HG03460 (cell line): ENCODE data around the gene FKBP1A.

Experiments used
- ATAC-seq: cut with Tn5 transposase; IDR thresholded peaks from one replicate; pipeline ENCODE4 v1.9.1; 2021; ENCODE audit not compliant: unreplicated experiment

Gene FKBP1A

DNA sequence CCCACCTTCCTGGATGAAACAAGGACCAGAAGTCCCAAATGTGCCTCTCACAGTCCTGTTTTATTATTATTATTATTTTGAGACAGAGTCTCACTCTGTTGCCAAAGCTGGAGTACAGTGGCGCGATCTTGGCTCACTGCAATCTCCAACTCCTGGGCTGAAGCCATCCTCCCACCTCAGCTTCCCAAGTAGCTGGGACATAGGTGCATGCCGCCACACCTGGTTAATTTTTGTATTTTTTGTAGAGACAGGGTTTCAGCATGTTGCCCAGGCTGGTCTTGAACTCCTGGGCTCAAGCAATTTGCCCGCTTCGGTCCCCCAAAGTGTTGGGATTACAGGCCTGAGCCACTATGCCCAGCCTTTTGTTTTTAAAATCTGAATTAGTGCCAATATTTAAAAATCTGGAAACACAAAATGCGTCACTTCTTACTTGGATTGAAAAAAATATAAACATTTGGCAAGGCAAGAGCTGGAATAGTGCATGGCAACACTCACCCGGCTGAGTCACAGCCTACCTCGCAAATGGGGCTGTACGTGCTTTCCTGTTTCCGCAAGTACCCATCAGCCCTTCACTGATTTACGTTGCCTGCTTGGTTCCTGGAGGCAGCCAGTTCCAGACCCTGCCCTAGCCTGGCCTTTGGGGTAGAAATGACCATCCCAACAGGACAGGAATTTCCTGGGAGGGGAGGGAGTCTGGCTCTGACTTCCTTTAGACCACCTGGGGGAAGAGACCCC lies 70.2 kb downstream of the FKBP1A start:
- ATAC-seq, result no peak

DNA sequence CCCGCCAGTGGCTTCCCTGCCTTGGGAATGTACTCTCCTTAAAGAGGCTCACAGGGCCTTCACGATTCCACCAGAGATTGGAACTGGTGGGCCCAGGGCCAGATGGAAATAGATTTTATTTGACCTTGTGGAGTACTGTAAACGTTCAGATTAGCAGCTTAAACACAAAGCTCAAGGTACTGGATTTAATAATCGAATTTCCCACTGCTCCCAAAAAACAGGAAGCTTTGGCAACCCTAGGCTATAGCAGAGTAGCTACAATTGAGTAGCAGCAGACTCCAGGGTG lies 71.3 kb downstream of the FKBP1A start:
- no peak for ATAC-seq

- no peak for ATAC-seq
Measured at GRCh38 chr20:1320902-1321653, 71.8 kb downstream of the FKBP1A start.

DNA sequence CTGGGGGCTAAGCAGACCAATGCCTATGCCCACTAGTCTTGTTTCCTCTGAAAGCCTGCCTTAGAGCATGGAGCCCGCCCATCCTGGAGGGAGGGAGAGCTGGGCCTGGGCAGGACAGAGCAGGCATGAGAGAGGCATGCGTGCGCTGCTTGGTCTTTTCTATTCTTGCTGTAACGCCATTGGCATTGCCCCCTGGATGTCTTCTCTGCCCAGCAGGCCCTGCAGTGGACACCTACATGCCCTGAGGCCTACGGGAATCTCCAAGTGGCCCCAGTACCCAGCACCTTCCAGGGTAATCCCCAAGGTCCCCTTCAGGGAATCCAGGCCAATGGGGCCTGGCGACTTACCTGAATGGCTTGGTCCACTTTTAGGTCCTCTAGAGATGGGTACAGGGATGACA lies 72.8 kb downstream of the FKBP1A start:
- no peak for ATAC-seq

- ATAC-seq, result no peak
Measured at GRCh38 chr20:1319462-1319861, 73.4 kb downstream of the FKBP1A start.

- ATAC-seq, result no peak
Measured at GRCh38 chr20:1319051-1319450, 73.8 kb downstream of the FKBP1A start.
